ENCODE data around the gene NXF2. TPM values are rescaled to one million over a fixed set of nuclear protein-coding genes. Genes with fewer than 3 reads are reported as not detected.
"Not testable (repeated sequence)": the region's sequence is repeated elsewhere in the genome, so short reads cannot be mapped to it uniquely, and the experiment has no call there.

The NXF2 gene, protein sequence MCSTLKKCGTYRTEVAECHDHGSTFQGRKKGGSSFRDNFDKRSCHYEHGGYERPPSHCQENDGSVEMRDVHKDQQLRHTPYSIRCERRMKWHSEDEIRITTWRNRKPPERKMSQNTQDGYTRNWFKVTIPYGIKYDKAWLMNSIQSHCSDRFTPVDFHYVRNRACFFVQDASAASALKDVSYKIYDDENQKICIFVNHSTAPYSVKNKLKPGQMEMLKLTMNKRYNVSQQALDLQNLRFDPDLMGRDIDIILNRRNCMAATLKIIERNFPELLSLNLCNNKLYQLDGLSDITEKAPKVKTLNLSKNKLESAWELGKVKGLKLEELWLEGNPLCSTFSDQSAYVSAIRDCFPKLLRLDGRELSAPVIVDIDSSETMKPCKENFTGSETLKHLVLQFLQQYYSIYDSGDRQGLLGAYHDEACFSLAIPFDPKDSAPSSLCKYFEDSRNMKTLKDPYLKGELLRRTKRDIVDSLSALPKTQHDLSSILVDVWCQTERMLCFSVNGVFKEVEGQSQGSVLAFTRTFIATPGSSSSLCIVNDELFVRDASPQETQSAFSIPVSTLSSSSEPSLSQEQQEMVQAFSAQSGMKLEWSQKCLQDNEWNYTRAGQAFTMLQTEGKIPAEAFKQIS
- total RNA-seq, result not detected

DNA sequence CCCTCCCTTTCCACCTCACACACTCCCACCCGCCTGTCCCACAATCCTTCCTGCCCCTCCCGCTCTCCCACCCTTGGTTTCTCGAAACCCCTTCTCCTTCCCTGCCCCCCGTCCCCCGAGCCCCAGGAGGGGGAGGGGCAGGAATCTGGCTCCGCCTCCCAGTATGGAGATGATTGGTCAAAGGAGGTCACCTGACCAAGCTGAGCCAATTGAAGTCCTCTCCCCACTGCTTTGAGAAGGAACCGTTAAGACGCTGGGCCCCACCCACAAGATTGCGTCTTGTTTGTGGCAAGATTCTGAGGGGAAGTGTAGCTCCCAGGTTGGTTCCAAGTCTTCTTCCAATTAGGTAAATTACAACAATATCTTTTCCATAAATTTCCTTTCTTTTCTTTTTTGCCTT lies at the start of gene NXF2:
NXF2 (plus strand) TSS at position 275 of the 400 bp plus-strand sequence. CDS start 59,912 bp downstream, outside the sequence.
- POLR2A ChIA-PET, H3K9me3 Mint-ChIP-seq, H3K27ac Mint-ChIP-seq: not testable (repeated sequence)

DNA sequence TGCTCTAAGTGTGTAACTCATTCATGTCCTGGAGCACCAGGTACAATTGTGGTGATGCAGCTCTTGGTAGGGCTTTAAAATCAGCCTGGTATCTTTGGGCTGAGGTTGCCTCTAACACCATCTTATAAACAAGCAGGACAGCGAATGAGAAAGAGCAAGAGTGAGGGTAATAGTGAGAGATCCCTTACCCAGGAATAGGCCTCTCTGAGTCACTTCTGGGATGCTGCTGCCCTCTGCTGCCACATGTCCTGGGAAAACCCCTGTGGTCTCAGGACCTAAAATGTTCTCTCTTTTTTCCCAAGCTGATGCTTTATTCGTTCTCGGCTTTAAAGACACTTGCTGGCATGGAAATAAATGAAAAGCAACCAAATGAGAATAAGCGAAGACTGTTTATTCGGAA lies 39.0 kb upstream of the NXF2 start:
- H3K36me3 Mint-ChIP-seq (ENCODE audit: low read depth); H3K27ac Mint-ChIP-seq; POLR2A ChIA-PET; H3K27me3 Mint-ChIP-seq; DNase-seq; CTCF ChIA-PET; H3K9me3 Mint-ChIP-seq; H3K4me1 Mint-ChIP-seq; H3K4me3 Mint-ChIP-seq: not testable (repeated sequence)

More for the DNA sequence above, at the start of gene NXF2:
- H3K36me3 Mint-ChIP-seq (ENCODE audit: low read depth); H3K27me3 Mint-ChIP-seq; DNase-seq; CTCF ChIA-PET; H3K4me3 Mint-ChIP-seq; H3K4me1 Mint-ChIP-seq: not testable (repeated sequence)

DNA sequence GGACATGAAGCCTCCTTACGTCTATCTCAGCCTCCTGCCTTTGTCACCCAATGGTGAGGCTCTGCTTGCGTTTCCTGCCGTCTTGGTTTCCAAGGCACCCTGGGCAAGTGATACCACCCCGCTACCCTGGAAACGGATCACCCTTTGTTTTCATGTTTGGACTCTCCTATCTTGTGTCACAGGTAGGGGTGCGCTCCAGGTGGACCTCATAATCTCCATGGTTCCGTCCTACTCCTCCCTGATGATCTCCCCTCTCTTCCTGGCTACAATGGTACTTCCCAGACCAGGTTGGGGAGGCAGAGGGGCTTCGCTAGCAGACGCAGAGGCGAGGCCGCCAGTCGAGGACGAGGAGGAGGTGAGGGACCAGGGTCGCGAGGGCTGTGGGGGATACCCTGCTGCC lies 32.0 kb upstream of the NXF2 start, which contains the start of gene TCP11X1:
TCP11X1 (plus strand) TSS at position 316 of the 400 bp plus-strand sequence.
- POLR2A ChIA-PET, CTCF ChIA-PET, H3K4me1 Mint-ChIP-seq: not testable (repeated sequence)

DNA sequence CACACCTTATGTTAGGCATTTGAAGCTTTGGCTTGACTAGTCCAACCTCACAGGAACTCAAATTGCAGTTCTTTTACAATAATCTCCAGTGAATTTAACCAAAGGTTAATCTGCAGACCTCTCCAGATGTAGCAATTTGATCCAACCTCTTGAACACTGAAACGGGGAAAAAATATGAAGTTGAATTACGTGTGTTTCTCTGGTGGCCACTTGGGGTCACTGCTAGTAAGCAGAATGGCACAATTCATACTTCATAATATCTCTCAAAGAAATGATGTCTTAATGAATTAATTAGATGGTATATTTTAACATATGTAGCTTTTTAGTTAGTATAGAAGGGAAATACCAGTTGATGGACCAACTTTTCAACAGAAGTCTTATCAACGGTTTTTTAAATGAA lies 30.5 kb upstream of the NXF2 start:
- POLR2A ChIA-PET; H3K4me3 Mint-ChIP-seq; DNase-seq; H3K9me3 Mint-ChIP-seq; H3K36me3 Mint-ChIP-seq (ENCODE audit: low read depth); CTCF ChIA-PET; H3K27me3 Mint-ChIP-seq; H3K27ac Mint-ChIP-seq; H3K4me1 Mint-ChIP-seq: not testable (repeated sequence)

More for the DNA sequence above, 32.0 kb upstream of the NXF2 start, which contains the start of gene TCP11X1:
- not testable (repeated sequence) for DNase-seq; H3K36me3 Mint-ChIP-seq (ENCODE audit: low read depth); H3K27ac Mint-ChIP-seq; H3K4me3 Mint-ChIP-seq; H3K27me3 Mint-ChIP-seq; H3K9me3 Mint-ChIP-seq

DNA sequence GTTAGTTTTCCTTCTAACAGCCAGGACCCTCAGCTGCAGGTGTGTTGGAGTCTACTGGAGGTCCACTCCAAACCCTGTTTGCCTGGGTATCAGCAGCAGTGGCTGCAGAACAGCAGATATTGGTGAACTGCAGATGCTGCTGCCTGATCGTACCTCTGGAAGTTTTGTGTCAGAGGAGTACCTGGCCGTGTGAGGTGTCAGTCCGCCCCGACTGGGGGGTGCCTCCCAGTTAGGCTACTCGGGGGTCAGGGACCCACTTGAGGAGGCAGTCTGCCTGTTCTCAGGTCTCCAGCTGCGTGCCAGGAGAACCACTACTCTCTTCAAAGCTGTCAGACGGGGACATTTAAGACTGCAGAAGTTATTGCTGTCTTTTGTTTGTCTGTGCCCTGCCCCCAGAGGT lies 11.3 kb upstream of the NXF2 start:
- H3K4me1 Mint-ChIP-seq; H3K36me3 Mint-ChIP-seq (ENCODE audit: low read depth); H3K27ac Mint-ChIP-seq; POLR2A ChIA-PET; CTCF ChIA-PET; DNase-seq; H3K4me3 Mint-ChIP-seq; H3K9me3 Mint-ChIP-seq; H3K27me3 Mint-ChIP-seq: not testable (repeated sequence)

DNA sequence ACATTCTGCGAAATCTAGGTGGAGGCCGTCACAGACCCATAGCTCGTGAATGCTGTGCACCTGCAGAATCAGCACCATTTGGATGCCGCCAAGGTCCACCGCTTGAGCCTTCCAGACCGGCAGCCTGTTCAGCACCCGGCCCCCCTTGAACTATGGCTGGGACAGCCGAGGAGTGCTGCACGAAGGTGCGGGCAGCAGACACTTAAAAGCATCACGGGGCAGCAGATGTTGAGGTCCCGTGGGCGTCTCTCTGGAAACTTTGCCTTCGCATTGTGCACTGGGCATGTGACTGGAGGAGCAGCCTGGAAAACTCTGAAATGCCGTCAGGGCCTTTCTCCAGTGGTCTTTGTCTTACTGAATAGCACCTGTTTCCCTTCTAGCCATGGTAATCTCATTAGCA lies 6.7 kb upstream of the NXF2 start:
- POLR2A ChIA-PET, H3K4me3 Mint-ChIP-seq, DNase-seq: not testable (repeated sequence)

DNA sequence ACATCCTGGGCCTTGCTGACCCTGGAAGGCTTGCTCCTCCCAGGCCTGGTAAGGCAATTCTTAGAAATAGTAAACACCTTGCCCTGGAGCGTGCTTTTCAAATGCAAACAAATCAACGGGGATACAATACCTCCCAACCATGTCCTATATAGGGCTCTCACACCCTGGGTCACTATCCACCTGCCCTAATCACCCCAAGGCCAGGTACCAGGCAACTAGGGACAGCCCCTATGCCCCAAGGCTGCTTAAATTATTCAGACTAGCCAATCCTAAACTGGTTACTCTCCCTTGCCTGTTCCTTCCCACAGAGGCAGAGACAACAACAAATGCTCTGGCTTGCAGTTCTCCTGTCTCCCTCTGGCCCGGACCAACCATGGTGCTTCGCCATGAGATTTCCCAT lies 25.3 kb downstream of the NXF2 start:
- not testable (repeated sequence) for H3K36me3 Mint-ChIP-seq (ENCODE audit: low read depth)

More for the DNA sequence above, 6.7 kb upstream of the NXF2 start:
- H3K27ac Mint-ChIP-seq; H3K9me3 Mint-ChIP-seq; H3K4me1 Mint-ChIP-seq; CTCF ChIA-PET; H3K36me3 Mint-ChIP-seq (ENCODE audit: low read depth); H3K27me3 Mint-ChIP-seq: not testable (repeated sequence)

DNA sequence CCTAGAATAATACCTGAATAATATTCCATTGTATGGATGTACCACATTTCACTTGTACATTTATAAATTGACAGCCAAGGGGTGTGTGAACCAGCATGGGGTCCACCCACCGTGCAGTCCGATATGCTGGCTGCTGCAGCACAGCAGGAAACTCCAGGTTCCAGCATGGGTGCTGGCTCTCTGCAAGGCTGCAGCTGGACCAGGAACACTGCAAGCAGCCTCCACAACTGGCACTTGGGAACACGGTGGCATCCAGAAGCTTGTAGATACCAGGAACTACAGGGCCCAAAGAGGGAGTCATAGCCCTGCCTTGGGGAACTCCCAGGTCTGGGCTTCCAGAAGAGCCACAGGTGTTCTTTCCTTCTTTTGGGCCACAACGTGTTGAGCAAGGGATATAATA lies 91.2 kb downstream of the NXF2 start:
- Mint-ChIP-seq H3K27ac (no peak overlapping the region), H3K27me3 (no peaks in the 10 kb centered on the region), H3K4me1 (no peaks in the 10 kb centered on the region), H3K36me3 (ENCODE audit: low read depth) (no peaks in the 10 kb centered on the region), H3K4me3 (no peak overlapping the region), H3K9me3 (no peaks in the 10 kb centered on the region)
- ChIA-PET POLR2A (no interaction called here), CTCF (no interaction called here)
- DNase-seq, result no peak

More for the DNA sequence above, 25.3 kb downstream of the NXF2 start:
- POLR2A ChIA-PET, H3K27ac Mint-ChIP-seq, DNase-seq, H3K4me1 Mint-ChIP-seq, H3K27me3 Mint-ChIP-seq, CTCF ChIA-PET, H3K4me3 Mint-ChIP-seq, H3K9me3 Mint-ChIP-seq: not testable (repeated sequence)

DNA sequence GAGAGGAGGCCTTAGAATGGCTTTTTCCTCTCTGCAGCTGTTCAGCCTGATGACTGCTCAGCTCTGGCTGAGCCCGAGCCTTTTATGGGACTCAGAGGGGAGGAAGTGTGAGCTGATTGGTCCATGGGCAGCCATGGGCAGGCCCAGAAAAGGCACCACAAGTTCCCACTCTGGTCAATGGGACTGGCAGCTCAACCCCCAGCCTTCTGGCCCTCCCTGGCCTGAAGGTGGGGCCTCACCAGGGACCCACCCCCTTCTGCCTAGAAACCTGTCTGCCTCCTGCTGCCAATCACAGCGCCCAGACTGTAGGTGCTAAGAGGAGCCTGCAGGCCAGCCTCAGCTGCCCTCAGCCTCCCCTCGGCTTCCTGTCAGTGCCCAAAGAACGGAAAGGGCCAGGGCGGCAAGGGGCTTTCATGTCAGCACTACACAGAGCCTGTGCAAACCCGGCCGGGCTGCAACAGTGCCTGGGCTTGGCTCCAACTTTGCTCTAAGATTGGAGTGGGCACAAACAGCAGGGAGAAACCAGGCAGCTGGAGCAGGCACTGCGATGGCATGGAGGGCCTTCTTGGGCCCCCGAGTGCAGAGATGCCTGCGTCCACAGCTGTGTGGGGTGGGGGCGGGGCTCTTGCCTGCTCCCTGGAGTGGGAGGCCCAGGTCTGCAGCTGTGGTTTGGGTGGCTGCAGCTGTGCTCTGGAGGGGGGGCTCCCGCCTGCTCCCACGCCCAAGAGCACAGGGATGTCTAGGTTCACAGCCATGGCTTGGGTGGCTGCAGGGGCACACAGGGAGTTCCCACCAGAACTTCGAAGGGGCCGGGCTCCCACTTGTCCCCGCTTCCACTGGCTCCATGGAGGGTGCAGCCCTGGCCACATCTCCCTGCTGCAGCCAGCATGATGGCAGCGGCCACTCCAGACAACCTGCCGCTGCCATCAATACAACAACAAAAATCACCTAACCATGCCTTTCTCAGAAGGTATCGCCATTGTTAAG lies 92.6 kb downstream of the NXF2 start:
- no peaks in the 10 kb centered on the region for H3K9me3 Mint-ChIP-seq
- no peak for DNase-seq
- no peak overlapping the region for H3K4me3 Mint-ChIP-seq
- H3K36me3 Mint-ChIP-seq (ENCODE audit: low read depth), result no peaks in the 10 kb centered on the region
- peaks cover 3% of the 10 kb centered on the region for H3K27me3 Mint-ChIP-seq
- CTCF ChIA-PET, result no interaction called here
- no peak overlapping the region for H3K27ac Mint-ChIP-seq
- POLR2A ChIA-PET, result no interaction called here
- no peaks in the 10 kb centered on the region for H3K4me1 Mint-ChIP-seq

DNA sequence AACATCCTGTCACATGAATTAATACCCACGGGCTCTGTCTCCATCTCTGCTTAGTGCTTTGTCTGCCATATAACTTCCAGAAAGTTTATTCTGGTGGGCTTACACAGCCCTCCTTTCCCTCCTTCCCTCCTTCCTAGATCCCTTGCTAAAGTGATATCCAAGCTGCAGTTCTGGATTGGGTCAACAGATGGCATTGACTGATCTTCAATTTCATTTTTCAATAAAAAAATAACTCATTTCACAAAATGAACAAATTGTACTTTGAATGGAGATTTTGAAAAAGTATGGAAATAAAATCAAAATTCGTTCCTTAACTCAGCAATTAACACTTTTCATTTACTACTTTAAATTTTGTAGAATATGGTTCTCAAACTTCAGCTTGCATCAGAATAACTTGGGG lies 94.9 kb downstream of the NXF2 start:
- Mint-ChIP-seq H3K4me3 (no peak overlapping the region), H3K27me3 (peaks cover 3% of the 10 kb centered on the region), H3K36me3 (ENCODE audit: low read depth) (no peaks in the 10 kb centered on the region), H3K9me3 (no peaks in the 10 kb centered on the region), H3K4me1 (no peaks in the 10 kb centered on the region), H3K27ac (no peak overlapping the region)
- DNase-seq, result no peak
- CTCF ChIA-PET, result no interaction called here
- POLR2A ChIA-PET, result no interaction called here

DNA sequence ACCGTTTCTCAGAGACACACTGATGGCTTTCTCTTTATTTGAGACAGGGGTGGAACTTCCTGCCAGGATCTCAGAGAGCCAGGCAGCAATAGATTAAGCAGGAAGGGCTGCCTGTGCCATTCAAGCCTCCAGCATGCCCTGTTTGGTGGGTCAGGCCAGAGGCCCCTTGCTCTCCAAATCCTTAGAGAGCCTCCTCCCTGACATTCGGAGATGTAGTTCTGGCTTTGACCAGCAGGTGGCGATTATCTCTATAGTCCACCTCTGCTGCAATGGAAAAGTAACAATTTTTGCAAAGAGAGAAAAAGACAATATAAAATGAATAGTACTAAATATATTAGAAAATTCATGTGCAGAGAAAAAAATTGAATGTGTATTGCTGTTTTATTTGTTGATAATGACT lies 98.9 kb downstream of the NXF2 start:
- Mint-ChIP-seq H3K27ac (no peak overlapping the region), H3K4me1 (no peaks in the 10 kb centered on the region), H3K9me3 (no peaks in the 10 kb centered on the region), H3K4me3 (no peak overlapping the region), H3K36me3 (ENCODE audit: low read depth) (no peaks in the 10 kb centered on the region), H3K27me3 (peaks cover 3% of the 10 kb centered on the region)
- POLR2A ChIA-PET, result no interaction called here
- CTCF ChIA-PET, result no interaction called here
- DNase-seq, result peak; percentile 54

All from activated CD4-positive, alpha-beta memory T cell treated with anti-CD3 and anti-CD28 coated beads, Interleukin-2, amount 10 ng/mL, durations not matched to agents 7 days and 5 days (primary cell).